Limb (tissue), 2 donors: Measurements from ENCODE around the gene SUGCT.
"Not testable (repeated sequence)": the region's sequence is repeated elsewhere in the genome, so short reads cannot be mapped to it uniquely, and the experiment has no call there.

Experiments
- DNase-seq, 2 donors: peaks; one replicate each; pipeline ENCODE4 v3.0.0-alpha.2; 2016; ENCODE audit errors: extremely low spot score in 2 of 2

Gene SUGCT

DNA sequence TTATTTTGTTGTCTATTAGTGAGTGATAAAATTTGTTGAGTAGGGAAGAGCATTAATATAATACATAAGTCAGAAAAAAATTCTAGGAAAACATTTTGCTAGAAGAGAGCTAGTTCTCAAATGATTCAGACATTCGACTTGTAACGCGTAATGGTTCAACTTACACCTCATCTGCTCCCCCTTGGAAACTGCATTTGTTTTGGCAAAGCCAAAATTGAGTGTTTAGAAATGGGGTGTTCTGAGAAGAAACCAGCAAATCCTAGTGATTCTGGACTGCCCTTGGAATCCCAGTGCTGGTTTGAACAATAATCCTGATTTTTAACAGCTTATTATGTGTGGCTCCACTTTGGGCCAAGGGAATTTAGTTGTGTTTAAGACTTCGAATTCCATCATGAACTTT, 475.7 kb downstream of the SUGCT start:
- no peak for DNase-seq

- DNase-seq = no peak
These were observed 476.5 kb downstream of the SUGCT start for GRCh38 chr7:40611095-40611871.

GRCh38 chr7:40612298-40612697, 477.5 kb downstream of the SUGCT start:
- no peak for DNase-seq

DNA sequence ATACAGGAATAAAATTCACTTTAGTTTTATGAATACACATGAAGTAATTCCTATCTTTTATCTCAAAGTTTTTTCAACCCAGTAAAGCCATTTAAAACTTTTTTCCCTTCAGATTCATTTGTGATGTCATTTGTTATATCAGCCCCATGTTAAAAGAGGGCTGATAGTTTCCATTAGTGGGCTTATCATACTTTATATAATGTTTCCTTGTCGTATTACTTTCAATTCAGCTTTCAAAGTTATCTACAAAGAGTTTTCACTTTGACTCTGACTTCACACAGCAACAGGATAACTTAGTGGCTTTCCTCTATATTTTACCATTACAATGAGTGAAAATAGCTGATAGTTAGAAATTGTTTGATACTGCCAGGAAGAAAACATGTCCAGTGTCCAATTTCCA, 484.8 kb downstream of the SUGCT start:
- DNase-seq = no peak

DNA sequence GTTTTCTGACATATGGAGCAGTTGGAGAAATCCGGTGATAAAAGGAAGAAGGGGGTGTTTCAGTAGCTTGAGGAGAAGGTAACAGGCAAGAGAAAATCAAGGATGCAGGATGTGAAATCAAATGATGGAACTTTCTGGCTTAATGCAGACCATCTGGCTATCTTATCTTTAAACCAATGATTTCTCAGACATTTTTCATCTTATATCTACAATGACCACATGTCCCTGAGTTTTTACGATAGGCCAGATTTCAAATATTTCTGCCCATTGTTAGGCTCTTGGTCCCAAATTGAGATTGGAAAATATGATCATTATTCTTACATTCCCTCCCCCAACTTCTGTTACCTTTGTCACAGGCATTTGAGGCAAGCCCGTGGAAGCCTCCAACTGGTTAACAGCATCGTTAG, 486.8 kb downstream of the SUGCT start:
- no peak for DNase-seq

- DNase-seq = no peak
These were observed 488.2 kb downstream of the SUGCT start for GRCh38 chr7:40622941-40623501.

DNA sequence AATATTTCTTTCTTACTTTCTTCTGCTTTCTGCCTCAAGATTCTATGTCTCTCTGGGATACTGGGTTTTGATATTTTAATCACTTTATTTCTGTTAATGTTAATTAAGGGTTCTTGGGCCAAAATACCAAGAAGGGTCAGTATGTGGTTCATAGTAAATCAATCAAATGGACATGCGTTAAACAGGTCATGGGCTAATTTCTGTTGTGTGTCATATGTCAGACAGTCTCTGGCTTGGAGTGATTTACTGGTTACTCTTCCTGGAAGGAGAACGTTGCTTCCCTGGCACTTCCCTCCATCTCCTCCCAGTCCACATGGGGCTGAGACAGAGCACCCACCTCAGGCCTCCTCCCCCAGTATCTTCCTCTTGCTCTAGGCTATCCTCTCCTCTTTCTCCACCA, 489.1 kb downstream of the SUGCT start:
- no peak for DNase-seq

DNA sequence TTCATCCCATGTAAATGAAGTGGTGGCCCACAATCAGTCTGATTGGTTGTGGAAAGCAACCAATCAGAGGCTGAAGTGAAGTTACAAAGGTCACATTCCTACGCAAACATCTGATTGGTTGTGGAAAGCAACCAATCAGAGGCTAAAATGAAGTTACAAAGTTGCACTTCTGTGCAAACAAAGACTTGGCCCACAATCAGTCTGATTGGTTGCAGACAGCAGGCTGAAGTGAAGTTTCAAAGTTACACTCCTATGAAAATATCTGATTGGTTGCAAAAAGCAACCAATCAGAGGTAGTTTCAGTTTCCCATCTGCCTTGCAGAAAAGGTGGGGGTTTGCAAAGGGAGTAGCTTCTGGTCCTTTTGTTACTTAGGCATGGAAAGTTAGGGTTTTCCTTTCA, 492.6 kb downstream of the SUGCT start:
- DNase-seq = not testable (repeated sequence)

DNA sequence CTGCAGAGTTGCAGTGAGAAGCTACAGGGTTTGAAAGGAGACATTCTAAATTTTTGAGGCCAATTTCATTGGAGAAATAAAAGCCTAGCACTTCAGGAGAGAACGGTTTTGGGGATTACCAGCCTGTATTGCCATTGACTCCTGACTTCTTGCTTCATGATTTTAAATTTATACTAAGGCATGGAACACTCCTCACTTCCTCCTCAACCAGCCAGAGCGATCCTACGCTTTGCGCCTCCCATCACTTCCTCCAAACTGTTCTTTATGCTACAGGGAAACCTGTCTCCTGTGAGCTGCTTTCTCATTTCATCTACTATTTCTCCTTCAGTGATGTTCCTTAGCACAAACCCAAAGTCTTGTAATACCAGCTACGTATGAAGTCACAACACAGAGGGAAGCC, 495.1 kb downstream of the SUGCT start:
- no peak for DNase-seq

GRCh38 chr7:40634118-40634517, 499.3 kb downstream of the SUGCT start:
- DNase-seq = no peak

GRCh38 chr7:40638545-40639320, 503.9 kb downstream of the SUGCT start:
- DNase-seq = no peak

- no peak for DNase-seq
These were observed 505.8 kb downstream of the SUGCT start for GRCh38 chr7:40640566-40640965.

GRCh38 chr7:40641701-40642100, 506.9 kb downstream of the SUGCT start:
- no peak for DNase-seq

DNA sequence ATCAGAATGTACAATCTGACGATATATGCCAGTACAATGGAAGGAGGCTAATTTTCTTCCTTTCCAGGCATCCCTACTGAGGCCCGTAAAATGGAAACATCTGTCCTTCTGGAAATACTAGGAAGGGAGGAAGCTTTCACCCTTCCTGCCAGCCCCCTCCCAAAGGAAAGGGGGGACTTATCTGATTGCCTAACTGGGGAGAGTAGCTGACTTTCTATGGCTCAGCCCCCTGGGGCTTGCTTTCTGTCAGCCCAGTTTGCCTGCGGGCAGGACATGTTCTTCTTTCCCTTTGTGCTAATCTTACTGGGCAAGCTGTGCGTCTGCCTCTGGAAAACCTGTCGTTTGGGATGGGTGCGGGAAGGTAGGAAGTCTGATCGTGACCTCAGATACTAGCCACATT, 508.9 kb downstream of the SUGCT start:
- no peak for DNase-seq

DNA sequence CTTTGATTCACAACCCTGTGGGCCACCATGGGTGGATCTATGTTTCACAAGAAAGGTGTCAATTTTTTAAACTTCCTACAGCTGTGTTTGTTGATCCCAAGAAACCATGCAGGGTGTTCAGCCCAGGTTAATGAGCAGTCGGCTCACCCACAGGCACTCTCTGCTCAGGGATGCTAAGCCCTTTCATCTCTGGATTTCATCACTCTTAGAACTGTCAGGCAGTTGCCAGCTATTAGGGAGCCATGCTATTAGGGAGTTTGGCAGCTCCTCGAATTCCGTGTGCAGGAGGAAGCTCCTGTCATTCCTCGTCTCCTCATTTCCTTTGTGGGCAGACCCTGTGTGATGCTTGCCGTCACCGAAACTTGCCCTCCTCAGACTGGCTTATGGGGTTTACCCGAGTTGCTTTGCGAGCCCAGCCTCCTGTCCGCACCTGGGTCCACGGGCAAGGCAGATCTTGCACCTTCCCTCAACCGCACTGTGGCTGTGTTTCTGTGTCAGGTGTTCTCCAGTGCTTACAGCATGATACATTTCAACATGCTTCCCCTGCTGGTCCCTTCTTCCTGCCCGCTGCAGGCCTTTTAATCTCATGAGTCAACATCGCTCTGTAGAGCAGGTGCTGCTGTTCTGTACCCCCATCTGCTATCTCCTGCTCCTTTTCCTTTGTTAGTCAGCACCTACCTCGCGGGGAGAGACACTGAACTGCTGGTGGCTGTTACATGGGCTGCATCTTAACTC, 509.8 kb downstream of the SUGCT start:
- DNase-seq = no peak

DNA sequence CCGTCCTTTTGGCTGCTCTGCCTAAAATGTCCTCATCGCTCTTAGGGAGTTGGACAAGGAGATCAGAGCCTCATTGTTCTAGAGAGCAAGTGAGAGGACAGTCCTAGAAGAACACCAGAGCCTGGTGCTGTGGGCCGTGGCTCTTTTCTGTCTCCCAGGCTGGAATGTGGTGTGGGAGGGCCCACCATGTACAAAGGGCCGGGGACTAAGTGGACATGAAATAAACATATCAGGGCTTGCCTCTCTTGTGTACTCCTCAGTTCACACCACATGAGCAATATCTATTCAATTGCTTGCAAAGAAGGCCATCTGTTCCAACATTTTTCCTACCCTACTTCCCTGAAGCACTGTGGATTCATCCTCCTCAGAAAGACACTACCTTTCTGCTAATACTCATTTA, 510.4 kb downstream of the SUGCT start:
- no peak for DNase-seq

- no peak for DNase-seq
These were observed 511.9 kb downstream of the SUGCT start for GRCh38 chr7:40646717-40647116.

- no peak for DNase-seq
These were observed 512.9 kb downstream of the SUGCT start for GRCh38 chr7:40647719-40648118.

DNA sequence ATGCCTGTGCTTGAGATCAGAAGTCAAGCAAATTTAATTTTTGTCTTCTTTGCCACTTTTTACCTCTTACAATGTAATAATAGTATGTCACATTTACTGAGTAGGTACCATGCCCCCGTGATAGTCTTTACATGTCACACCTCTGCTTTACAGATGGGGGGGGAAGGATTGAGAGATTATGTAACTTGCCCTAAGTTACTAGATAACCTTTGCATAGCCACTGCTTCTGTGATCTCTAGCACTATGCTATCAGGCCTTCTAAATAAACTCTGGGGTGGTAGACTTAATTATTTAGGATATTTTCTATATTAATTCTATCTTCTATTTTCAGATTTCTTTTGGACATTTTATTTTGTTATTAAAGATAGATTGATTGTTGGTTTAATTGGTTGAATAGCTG, 514.4 kb downstream of the SUGCT start:
- no peak for DNase-seq

DNA sequence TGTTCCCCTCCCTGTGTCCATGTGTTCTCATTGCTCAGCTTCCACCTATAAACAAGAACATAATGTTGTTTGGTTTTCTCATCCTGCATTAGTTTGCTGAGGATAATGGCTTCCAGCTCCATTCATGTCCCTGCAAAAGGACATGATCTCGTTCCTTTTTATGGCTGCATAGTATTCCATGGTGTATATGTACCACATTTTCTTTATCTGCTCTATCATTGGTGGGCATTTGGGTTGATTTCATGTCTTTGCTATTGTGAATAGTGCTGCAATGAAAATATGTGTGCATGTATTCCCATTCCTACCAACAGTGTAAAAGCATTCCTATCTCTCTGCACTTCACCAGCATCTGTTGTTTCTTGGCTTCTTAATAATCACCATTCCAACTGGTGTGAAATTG, 516.1 kb downstream of the SUGCT start:
- not testable (repeated sequence) for DNase-seq

- no peak for DNase-seq
These were observed 519.4 kb downstream of the SUGCT start for GRCh38 chr7:40654171-40654570.

GRCh38 chr7:40655426-40655825, 520.6 kb downstream of the SUGCT start:
- DNase-seq = no peak
